GM10248 (cell line): Measurements from ENCODE around the gene LGR4.
"Not testable (repeated sequence)": the region's sequence is repeated elsewhere in the genome, so short reads cannot be mapped to it uniquely, and the experiment has no call there.

ENCODE experiments used
- CTCF ChIA-PET: fragments of 300-600 bp; sonication (Branson Sonifier 250); formaldehyde crosslinking; extraction: SDS; loops from one replicate; lab custom pipeline; 2021; ENCODE audit warnings: antibody characterized with exemption; lab: Yijun Ruan, JAX
- POLR2A ChIA-PET: fragments of 350-650 bp; sonication (Branson Sonifier 250); formaldehyde crosslinking; extraction: SDS; loops from one replicate; lab custom pipeline; 2020; ENCODE audit warnings: antibody characterized with exemption; lab: Yijun Ruan, JAX
- DNase-seq: peaks from one replicate; pipeline ENCODE4 v3.0.0; 2012; ENCODE audit errors: extremely low spot score
- CTCF ChIP-seq: IDR thresholded peaks from 2 replicates; pipeline ENCODE4 v1.5.1; 2012; ENCODE audit warnings: mild to moderate bottlenecking, low read depth; ENCODE audit errors: extremely low read depth, missing control alignments, control extremely low read depth

Gene LGR4

DNA sequence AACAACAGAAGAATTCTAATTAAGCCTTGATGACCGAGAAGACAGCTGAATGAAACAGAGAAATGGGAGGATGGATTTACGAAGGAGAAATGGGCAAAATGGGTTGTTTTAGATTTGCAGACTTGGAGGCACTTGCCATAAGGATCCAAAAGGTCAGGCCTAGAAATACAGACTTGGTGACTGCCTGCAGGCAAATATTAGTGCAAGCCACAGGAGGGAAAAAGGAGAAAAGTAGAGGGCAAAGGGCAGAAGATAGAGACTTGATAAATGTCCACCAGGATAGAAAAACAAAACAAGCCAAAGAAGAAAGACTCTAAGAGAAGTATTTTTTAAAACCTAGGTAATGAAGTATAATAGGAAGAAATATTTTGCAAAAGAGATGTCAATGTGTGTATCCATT, 122.7 kb downstream of the LGR4 start:
- ChIA-PET CTCF (interaction anchor here (1.2 to 1.5 kb wide), 2 partner anchors 9 to 20 kb away, joined by 3 to 4 read pairs; no protein-coding TSS in a partner anchor), POLR2A (no interaction called here)
- no peak for DNase-seq
- no peak for TF ChIP-seq CTCF

DNA sequence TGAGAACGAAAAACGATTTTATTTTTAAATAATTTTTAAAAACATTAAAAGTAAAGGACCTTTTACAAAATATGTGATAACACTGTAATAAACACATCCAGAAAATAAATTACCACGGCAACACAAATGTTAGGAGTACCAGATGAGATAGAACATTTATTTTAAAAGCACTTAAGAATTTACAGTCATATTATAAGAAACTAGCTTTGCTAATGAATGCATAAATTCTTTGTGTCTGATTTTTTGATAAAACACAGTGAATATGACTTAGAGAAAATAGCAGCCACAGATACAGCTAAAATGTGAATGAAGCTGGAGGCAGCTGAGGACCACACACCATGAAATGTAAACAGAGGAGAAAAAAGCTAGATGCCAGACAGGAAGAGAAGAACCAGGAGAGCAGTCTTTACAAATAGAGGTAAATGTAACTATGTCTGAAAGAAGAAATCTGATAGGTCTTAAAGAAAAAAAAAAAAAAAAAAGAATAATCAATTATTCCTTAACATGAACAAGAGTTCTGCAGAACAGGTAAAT, 124.2 kb downstream of the LGR4 start:
- no peak for TF ChIP-seq CTCF
- CTCF ChIA-PET = no interaction called here
- no peak for DNase-seq
- POLR2A ChIA-PET = no interaction called here

DNA sequence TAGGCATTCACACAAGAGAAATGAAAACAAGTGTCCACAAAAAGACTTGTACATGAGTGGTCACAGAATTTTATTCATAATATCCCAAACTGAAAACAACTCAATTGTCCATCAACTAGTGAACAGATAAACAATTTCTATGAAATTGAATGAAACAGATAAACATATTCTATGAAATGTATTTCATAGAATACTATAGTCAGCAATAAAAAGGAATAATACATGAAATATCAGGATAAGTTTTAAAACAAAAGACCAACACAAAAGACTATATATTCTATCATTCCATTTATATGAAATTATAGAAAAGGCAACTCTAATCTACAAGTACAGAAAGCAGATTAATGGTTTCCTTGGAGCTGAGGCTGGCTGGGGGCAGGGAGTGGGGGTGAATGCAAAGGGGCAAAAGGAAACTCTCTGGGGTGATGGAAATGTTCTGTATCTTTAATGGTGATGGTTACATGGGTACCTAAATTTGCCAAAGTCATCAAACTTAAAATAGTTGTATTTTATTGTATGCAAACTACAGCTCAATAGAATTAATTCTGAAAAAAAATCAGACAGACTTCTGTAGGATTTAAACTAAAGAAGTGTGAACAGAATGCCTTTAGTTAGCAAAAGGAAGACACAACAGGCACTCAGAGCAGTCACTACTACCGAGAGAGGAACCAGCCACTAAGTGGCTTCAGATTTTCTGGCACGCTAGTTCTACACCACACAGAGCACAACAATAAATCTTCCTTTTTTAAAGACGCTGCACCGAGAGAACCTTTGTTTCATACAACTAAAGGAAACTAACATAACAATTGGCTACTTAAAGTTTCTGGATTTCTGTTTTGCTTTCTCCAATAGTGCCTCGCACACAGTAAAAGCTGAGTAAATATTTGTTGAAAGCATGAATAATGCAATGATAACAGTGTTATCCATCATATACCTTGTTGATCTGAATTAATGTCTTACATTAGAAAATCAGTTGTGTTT, 124.9 kb downstream of the LGR4 start:
- TF ChIP-seq CTCF = no peak
- ChIA-PET POLR2A (no interaction called here), CTCF (no interaction called here)
- no peak for DNase-seq

DNA sequence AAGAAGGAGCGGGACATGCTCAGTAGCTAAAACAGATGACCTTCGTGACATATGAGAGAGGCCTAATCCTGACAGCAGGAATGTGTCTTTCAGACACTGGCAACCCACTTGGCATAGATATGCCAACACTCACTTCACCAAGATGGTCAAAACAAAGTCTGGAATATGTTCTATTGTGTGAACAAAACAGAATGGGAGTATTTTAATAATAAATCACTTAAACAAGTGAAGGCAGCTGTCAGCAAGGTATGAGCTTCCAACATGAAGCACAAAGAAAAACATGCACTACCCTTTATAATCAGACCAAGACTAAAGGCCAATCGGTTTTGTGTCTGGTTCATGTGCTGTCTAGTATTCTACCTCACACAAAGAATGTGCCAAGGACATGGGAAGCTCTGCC, 132.6 kb downstream of the LGR4 start:
- ChIA-PET CTCF (interaction anchor here (1.1 to 1.4 kb wide), 3 partner anchors 9 to 24 kb away, joined by 3 read pairs; no protein-coding TSS in a partner anchor), POLR2A (no interaction called here)
- no peak for TF ChIP-seq CTCF
- no peak for DNase-seq

GRCh38 chr11:27334764-27335163, 137.8 kb downstream of the LGR4 start:
- POLR2A ChIA-PET = interaction anchor here (0.6 kb wide), 1 partner anchor 24 kb away, joined by 3 read pairs; no protein-coding TSS in a partner anchor
- not testable (repeated sequence) for DNase-seq
- CTCF ChIA-PET = interaction anchor here (0.8 kb wide), 1 partner anchor 19 kb away, joined by 3 read pairs; no protein-coding TSS in a partner anchor

GRCh38 chr11:27331981-27332380, 140.6 kb downstream of the LGR4 start:
- no peak for TF ChIP-seq CTCF
- POLR2A ChIA-PET = no interaction called here
- no peak for DNase-seq
- CTCF ChIA-PET = interaction anchor here (0.7 kb wide), 1 partner anchor 58 kb away, joined by 3 read pairs; no protein-coding TSS in a partner anchor

- POLR2A ChIA-PET = no interaction called here
- no peak for TF ChIP-seq CTCF
- CTCF ChIA-PET = interaction anchor here (1.0 to 1.6 kb wide), 2 partner anchors 10 to 34 kb away, joined by 3 read pairs; no protein-coding TSS in a partner anchor
- DNase-seq = no peak
These were observed 141.8 kb downstream of the LGR4 start for GRCh38 chr11:27330633-27331270.
